GM21529 (cell line): Measurements from ENCODE around the gene MRPL50.

ENCODE experiments used
- ATAC-seq: cut with Tn5 transposase; IDR thresholded peaks from one replicate; pipeline ENCODE4 v1.9.1; 2021; ENCODE audit not compliant: unreplicated experiment

Gene MRPL50

DNA sequence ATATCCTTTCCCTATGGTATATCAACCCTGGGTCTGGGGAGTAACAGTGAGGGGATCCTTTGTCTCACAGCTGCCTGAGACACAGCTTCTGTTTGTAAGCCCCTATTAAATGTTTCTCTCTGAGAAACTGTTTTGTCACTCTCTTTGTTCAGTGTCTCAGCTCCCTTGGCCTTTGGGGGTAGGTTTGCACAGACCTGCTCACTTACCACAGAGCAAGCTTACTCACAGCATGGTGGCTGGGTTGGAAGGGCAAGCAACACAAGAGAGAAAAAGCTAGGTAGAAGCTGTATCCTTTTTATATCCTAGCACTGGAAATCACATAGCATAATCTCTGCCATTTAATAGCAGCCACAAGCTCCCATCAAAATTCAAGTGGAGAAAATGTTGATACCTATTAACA is 18.1 kb downstream of the MRPL50 start:
- no peak for ATAC-seq

DNA sequence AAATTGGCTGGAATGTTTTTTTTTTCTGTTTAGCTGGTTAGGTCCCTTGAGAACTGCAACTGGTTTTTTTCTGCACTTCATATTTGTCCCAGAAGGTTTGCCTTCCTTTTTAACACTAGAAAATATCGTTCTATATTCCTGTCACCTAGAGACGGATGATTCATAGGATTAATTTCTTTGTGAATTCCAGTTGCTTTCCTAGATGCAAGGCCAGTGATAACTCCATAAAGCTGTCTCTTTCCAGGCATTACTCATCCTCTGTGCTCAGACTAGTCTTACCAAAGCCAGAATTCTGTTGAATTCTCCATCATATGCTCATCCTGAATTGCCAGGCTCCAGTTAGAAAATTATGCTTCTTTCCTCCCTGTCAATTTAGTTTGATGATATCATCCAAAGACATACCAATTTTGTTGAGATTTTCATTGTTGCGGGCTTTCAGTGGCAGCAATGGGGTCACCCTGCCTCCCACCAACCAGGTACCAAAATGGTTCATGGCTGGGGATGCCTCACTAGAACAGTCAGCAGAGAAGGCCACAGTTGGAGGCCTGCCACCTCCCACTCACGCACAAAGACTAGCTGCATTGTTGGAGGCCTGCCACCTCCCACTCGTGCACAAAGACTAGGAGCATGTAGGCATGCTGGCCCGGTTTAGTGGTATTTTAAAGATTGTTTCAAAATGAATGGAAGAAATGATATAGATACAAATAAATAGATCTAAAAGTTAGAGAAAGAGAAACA is 22.1 kb downstream of the MRPL50 start:
- no peak for ATAC-seq

DNA sequence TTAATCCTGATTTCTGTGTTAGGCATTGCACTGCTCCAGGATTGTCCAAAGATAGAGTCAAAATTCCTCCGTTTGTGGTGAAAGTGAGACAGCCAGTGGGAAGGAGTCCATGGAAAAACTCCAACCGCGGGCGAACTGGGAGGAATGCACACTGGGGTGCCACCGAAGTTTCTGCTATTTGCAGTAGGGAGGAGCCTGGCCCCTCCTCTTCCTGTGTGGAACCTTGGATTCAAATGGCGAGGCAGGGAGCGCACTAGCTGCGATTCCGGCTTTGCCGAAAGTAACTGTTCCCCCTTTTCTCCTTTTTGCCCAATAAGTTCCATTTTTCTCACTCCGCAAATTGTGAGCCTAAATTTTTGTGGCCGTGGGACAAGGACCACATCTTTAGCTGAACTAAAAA is 22.9 kb downstream of the MRPL50 start:
- no peak for ATAC-seq

DNA sequence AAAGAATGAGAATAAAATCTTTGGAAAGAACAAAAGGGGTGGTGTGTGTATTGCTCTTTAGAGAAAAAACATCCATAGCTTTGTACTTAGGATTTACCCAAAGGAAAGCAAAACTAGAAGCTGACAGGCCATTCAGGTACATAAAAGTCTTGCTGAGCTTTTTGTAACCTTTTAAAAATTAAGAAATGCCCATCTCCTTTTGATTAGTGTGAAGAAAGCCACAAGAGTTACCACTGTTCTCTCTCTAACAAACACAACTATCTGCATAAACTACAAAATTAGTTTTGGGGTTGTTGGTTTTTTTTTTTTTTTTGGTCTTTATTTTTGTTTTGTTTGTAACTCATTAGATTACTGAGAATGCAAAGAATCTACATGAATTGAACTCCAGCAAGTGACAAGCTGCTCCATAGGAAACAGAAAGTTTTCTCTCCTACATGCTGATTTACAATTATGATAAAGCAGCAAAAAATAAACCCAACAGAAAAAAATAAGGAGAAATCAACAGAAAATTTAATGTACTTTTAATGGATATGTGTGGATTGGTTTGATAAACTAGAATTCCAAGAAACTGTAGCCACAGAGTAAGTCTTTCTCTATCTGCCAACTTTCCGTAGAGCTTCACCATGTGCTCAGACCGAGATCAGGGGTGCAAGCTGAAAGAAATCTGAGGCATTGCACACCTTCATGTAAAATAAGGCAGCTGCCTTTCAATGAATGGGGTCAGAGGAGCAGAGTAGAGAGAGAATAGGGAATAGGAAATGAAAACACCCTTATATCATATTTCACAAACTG is 25.9 kb downstream of the MRPL50 start:
- ATAC-seq: no peak

DNA sequence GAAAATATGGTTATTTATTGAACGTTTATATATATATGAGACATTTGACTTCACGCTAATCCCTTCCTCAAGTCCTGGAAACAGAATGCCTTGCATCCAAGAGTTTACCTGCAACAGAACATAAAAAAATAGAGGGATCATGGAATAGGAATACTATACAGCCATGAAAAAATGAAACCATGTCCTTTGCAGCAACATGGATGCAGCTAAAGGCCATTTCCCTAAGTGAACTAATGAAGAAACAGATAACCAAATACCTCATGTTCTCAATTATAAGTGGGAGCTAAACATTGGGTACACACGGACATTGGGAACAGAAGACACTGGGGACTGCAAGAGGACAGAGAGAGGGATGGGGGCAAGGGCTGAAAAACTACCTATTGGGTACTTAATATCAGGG is 26.6 kb downstream of the MRPL50 start:
- no peak for ATAC-seq

DNA sequence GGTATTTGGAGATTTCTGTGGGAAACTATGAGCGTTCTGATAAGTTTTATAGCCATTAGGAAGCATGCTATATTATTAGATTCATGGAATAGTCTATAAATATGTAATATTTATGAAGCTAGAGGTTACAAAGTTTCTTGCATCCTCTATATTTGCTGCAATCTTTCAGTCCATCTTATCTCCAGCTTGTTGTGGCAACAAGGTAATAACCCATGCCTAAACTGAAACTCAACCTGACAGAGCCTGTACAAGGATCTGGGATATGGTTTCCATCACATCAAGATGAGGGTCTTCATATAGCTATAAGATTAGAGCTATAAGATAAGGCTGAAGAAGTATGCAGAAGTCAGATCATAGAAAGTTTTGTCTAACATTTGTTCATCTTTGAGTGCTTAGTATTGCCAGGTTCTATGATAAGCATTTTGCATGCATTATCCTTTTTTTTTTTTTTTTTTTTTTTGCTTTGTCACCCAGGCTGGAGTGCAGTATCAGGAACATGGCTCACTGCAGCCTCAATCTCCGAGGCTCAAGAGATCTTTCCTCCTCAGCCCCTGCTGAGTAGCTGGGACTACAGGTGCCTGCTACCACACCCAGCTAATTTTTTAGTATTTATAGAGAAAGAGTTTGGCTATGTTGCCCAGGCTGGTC is 28.4 kb downstream of the MRPL50 start:
- ATAC-seq: no peak

DNA sequence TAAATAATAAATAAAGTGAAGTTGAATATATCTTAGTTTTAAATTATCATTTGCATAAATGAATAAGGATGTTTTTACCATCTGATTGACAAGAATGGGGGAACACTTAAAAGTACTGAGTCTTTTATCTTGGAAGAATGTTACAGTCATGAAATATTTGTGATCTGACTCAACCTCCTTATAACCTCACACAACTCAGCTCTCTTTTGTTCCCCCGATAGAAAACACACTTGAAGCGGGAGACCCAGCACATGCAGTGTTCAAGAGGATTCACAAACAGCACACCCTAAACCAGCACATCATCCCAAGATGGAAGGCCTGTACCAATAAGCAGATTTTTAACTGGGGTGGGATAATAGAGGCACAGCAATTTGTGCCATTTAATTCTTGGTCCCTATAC is 29.1 kb downstream of the MRPL50 start:
- ATAC-seq: no peak

DNA sequence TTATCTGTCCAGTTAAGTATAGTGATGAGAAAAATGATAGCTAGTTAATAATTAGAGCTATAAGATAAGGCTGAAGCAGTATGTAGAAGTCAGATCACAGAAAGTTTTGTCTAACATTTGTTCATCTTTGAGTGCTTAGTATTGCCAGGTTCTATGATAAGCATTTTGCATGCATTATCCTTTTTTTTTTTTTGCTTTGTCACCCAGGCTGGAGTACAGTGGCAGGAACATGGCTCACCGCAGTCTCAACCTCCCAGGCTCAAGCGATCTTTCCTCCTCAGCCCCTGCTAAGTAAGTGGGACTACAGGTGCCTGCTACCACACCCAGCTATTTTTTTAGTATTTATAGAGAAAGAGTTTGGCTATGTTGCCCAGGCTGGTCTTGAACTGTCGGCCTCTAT is 31.1 kb downstream of the MRPL50 start:
- ATAC-seq: no peak

DNA sequence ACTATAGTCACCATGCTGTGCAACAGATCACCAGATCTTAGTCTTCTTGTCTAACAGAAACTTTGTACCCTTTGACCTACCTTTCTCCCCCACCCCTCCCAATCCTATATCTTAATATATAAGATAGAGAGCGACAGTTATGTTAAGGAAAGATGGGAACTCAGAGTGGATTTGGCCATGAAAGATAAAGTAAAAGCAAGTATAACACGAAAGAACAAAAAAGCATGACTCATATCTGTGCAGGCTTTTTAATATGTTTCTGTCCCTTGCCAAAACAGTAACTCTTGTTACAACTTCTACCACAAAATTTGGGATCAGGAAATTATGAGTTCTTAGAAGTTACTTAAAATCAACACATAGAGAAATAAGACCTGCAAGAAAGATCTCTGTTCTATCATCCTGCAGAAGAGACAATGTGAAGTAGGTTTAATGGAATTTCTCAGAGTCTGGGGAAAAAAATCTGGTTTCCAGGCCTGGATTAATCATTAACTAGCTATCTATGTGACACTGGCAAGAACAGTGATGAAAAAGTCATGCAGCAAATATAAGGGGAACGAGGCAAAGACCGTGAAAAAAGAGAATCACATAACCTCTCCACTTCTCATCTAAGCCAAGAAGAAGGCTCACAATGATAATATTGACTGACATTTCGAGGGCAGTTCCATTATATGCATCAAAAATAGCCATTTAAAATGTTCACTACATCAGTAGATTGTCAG is 32.2 kb downstream of the MRPL50 start:
- ATAC-seq: no peak

DNA sequence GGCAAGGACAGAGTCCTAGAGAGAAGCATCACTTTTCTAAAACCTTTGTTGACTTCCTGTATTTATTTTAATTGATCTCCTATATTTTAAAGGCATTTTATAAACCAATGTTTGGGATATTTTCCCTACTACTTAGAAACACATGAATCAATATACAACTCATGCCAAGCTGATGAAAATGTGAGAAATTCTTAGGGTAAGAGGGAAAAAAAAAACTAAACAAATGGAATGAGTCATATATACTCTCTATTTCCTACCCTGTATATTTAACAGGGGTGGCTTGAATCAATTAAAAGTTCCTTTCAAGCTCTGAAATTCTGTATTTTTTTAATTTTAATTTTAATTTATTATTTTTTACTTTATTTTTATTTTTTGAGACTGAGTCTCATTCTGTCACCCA is 33.2 kb downstream of the MRPL50 start:
- ATAC-seq: no peak

DNA sequence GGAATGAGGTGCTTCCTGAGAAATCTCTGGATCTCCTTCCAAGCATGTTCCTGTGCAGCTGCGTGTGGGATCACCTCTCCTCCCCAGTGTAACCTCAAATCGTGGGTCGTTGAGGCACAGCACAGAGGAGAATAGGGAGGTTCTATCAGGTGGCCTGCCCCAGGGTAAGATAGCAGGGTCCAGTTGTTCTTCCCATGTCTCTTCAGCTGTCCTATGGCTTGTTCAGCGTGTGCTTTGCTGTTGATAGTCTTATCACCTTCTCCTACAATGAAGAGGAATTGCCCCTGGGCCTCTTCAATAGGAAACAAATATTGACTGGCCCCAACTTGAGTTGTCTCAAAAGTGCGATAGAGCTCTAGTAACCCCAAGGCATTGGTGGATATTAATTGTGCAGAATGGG is 36.0 kb downstream of the MRPL50 start:
- ATAC-seq: no peak

DNA sequence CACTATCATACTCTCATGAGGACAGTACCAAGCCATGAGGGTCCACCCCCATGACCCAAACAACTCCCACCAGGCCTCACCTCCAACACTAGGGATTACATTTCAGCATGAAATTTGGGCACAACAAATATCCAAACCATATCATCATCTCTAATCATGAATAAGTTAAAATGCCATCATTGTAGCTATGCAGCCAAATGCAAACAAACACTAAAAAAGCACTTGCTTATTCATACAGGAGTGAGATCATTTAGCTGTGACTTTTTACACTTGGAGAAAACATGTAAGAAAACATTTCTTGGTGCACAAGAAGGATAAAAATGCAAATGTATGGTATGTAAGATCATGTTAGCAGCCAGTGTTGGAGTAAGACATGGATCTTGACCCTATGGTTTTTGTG is 37.8 kb downstream of the MRPL50 start:
- ATAC-seq: no peak

DNA sequence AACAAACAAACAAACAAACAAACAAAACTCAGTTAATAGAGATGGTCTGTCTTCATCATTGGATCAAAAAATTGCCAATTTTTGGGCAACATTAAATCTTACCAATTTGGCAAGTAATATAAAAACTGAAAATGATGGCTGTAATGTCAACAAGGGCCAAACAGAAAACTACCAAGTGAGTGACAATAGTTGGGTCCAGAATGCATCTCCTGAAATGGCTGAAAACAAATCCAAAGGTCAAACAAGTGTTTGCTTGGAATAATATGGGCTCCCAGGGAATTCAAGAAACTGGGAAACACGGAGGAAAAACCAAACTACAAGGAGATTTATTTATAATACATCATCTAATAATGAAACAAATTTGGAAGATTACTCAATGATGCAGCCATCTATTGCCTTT is 38.7 kb downstream of the MRPL50 start:
- ATAC-seq: no peak

DNA sequence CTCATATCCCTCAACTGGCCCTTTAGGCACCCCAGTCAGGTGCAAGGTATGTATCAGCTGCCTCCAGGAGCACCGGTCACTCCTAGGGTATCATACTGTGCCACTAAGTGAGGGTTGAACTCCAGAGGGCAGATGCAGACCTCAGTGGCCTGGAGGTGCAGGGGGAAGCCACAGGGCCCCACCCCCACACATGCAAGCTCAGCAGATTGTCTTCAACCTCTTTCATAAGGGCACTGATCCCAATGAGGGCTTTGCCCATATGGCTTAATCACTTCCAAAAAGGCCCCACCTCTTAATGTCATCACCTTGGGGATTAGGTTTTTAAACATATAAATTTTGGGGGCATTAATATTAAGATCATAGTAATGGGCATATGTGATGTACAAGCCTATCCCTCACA is 41.8 kb downstream of the MRPL50 start:
- ATAC-seq: no peak

DNA sequence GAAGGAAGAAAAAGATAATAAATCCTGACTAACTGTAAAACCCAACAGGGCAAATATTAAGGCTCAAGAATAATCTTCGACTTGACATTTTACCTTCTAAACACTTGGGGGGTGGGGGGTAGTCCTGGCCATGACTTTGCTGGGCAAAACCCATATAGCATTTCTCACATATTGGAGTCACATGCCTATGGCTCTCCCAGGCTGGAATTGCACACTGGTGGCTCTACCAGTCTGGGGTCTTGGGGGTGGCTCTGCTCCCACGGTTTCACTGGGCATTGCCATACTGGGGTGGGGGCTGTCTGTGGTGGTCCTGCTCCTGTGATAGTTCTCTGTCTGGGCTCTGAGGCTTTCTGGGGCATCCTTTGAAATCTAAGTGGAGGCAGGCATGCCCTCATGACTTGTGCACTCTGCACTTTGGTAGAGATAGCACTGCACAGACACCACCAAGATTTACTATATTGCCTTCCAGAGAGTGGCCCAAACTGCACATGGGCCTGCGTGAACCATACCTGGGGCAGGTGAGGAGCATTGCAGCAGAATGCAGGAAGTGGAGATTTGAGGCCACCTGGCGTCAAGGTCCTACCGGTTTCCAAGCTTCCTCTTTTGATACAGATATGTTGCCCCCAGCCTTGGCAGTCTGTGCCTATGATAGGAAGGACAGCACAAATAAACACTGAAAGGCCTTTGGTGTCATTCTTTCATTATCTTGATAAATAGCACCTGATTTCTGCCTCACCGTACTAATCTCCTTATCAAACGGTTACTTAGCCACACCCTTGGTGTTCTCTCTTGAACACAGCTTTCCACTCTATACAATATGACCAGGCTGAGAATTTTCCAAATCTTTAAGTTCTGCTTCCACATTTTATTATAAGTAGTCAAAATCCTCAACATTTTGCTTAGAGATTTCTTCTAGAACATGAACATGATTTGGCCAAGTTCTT is 43.4 kb downstream of the MRPL50 start:
- ATAC-seq: no peak

DNA sequence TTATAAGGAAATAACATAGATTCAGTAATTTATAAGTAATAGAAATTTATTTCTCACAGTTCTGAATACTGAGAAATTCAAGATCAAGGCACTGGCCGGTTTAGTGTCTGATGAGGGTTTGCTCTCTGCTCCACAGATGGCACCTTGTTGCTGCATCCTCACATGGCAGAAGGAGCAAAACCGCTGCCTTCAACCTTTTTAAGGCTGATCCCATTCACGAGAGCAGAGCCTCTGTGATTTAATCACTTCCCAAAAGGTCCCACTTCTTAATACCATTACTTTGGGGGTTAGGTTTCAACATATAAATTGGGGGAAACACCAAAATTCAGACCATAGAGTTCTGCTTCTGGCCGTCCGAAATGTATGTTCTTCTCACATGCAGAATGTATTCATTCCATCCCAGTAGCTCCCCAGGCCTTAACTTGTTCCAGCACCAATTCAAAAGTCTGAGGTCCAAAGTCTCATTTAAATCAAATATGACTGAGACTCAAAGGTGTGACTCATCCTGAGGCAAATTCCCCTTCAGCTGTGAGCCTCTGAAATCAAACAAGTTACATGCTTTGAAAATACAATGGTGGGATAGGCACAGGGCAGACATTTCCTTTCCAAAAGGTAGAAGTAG is 44.2 kb downstream of the MRPL50 start:
- ATAC-seq: no peak

DNA sequence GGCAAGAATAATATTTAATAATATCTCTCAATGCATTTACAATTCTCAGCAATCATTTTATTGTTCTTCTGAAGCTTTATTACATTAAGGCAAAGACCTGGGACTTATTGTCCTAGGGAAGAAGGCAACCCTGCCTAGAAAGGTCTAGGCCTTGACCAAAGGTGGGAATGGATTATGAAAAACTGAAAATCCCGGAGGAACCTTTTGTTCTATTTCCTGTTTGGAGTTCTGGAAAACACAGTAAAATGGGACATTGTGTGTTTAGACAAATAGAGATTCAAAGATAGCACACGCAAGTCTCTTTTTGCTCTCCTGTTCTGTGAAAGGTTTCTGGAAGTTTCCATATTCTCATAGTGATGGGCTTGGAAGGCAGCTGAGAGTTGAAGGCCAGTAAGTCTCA is 44.7 kb downstream of the MRPL50 start:
- ATAC-seq: no peak

DNA sequence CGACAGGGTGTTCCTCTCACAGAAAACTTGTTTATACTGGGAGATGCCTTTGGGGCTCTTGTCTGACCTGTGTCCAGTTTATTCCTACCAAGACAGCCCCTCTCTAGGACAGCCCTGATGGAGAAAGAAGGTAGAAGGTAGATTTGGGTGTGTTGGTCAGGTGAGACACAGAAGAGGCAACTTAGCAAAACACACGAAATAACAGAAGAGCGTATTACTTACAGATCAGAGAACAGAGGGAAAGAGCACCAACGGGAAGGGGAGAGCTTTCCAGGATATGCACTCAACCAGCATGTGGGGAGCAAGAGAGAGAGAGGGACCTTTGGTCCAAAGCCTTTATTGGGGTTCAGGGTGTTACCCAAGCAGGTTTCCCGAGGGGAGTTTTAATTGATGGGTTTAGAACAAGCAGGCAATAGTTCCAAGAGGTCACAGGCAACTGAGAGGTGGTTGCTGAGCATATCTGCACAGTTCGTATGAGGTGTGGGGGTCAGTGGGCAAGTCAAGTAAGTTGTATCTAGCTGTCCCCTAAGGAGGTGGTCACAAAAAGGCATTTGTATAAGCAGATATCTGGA is 45.4 kb downstream of the MRPL50 start:
- no peak for ATAC-seq

DNA sequence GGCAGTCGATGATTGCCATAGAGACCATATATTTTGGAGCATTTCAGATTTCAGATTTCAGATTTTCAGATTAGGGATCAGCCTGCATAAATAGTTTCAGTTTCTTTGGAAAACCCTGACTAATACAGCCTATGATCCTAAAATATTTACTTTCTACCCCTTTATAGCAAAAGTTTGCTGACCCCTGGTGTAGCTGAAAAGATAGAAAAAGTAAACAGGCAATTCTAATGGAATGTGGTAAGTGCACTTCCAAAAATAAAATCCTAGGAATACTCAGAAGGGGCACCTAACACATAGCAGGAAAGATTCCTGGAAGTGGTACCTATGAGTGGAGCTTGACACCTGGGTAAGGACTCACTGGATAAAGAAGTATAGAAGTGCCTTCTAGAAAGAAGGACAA is 48.1 kb downstream of the MRPL50 start:
- no peak for ATAC-seq

DNA sequence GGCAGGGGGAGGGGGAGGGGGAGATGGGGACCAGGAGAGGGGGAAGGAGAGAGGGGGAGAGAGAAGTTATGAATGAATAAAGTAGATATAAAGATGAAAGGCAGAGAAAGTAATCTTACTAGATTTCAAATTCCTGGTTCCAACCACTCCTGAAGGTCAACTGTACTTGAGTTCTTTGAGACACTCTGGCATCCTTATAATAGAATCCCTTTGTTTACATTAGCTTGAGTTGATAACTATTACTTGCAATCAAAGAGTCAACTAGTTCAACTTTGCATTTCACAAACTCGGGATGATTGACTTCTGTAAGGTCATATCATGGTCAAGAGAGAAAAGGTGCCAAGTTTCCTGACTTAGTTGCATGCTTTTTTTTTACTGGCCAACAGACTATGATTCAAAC is 55.8 kb downstream of the MRPL50 start:
- ATAC-seq: no peak
